OCI-LY7 (cell line): Measurements from ENCODE around the gene NFRKB.

Source experiments
- EZH2phosphoT487 ChIP-seq: fragments of 200-600 bp; sonication (generic); IDR thresholded peaks from 2 replicates; pipeline ENCODE4 v1.6.1; 2018; ENCODE audit warnings: low read depth, borderline replicate concordance, mild to moderate bottlenecking, mixed run types, antibody characterized with exemption, low read length, moderate library complexity, mixed read lengths
- TF ChIP-seq, protein P1 (sequence below): fragments of 200-600 bp; sonication (generic); conservative IDR thresholded peaks from 2 replicates; pipeline ENCODE4 v1.5.1; 2014; ENCODE audit warnings: mild to moderate bottlenecking, antibody characterized with exemption, low read length, moderate library complexity, mixed read lengths

DNA sequence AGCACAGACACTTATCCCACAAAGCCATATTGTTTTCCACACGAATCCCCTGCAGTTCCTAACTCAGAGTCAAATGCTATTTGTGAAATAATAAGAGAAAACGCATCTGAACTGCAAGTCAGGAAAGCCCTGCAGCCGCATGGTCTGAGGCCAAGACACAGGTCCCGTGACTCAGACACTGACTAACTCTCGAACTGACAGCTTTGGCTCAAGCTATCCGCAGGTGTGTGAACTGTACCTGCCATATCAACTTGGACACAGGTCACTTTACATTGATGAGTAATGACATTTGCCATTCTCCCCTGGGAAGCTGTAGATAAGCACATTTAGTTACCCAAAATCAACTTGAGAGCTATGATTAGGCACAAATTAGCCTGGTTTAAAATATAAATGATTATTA is 34.9 kb upstream of the NFRKB start:
- TF ChIP-seq, protein P1, sequence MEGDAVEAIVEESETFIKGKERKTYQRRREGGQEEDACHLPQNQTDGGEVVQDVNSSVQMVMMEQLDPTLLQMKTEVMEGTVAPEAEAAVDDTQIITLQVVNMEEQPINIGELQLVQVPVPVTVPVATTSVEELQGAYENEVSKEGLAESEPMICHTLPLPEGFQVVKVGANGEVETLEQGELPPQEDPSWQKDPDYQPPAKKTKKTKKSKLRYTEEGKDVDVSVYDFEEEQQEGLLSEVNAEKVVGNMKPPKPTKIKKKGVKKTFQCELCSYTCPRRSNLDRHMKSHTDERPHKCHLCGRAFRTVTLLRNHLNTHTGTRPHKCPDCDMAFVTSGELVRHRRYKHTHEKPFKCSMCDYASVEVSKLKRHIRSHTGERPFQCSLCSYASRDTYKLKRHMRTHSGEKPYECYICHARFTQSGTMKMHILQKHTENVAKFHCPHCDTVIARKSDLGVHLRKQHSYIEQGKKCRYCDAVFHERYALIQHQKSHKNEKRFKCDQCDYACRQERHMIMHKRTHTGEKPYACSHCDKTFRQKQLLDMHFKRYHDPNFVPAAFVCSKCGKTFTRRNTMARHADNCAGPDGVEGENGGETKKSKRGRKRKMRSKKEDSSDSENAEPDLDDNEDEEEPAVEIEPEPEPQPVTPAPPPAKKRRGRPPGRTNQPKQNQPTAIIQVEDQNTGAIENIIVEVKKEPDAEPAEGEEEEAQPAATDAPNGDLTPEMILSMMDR, result no peak
- TF ChIP-seq EZH2phosphoT487, result no peak
